HG02973 (cell line): ENCODE measurements around the gene ZNF14.
"Not testable (repeated sequence)": the region's sequence is repeated elsewhere in the genome, so short reads cannot be mapped to it uniquely, and the experiment has no call there.

ENCODE experiments used
- ATAC-seq: cut with Tn5 transposase; IDR thresholded peaks from one replicate; pipeline ENCODE4 v1.9.1; 2021; ENCODE audit warnings: moderate library complexity; ENCODE audit not compliant: unreplicated experiment

Gene ZNF14

GRCh38 chr19:19696386-19696785 lies 36.5 kb downstream of the ZNF14 start:
- ATAC-seq: no peak

GRCh38 chr19:19691683-19692082 lies 41.2 kb downstream of the ZNF14 start:
- no peak for ATAC-seq

GRCh38 chr19:19689023-19689422 lies 43.9 kb downstream of the ZNF14 start:
- not testable (repeated sequence) for ATAC-seq

GRCh38 chr19:19687090-19687489 lies 45.8 kb downstream of the ZNF14 start:
- no peak for ATAC-seq

GRCh38 chr19:19686580-19686979 lies 46.3 kb downstream of the ZNF14 start:
- ATAC-seq: no peak

GRCh38 chr19:19686119-19686518 lies 46.8 kb downstream of the ZNF14 start:
- not testable (repeated sequence) for ATAC-seq

- ATAC-seq: no peak
These were observed 53.5 kb downstream of the ZNF14 start for GRCh38 chr19:19679176-19680073.

- ATAC-seq: no peak
These were observed 55.3 kb downstream of the ZNF14 start for GRCh38 chr19:19677579-19677978.

GRCh38 chr19:19674315-19674714 lies 58.6 kb downstream of the ZNF14 start:
- no peak for ATAC-seq

GRCh38 chr19:19672816-19673215 lies 60.1 kb downstream of the ZNF14 start:
- ATAC-seq: no peak

- no peak for ATAC-seq
These were observed 62.8 kb downstream of the ZNF14 start for GRCh38 chr19:19670070-19670551.

- peak; percentile 71 for ATAC-seq
These were observed 64.5 kb downstream of the ZNF14 start, which contains the start of gene ZNF101 for GRCh38 chr19:19668230-19669012. TSS of gene ZNF101 (plus strand) at chr19:19668839. CDS start at chr19:19668964, 125 bp downstream.

GRCh38 chr19:19665420-19665948 lies 67.4 kb downstream of the ZNF14 start:
- not testable (repeated sequence) for ATAC-seq

GRCh38 chr19:19663256-19664120 lies 69.4 kb downstream of the ZNF14 start, which contains the start of gene ATP13A1:
TSS of gene ATP13A1 (minus strand) at chr19:19663676. CDS start at chr19:19663666, 10 bp downstream.
- ATAC-seq: peak; percentile 59

GRCh38 chr19:19662871-19663255 lies 70.0 kb downstream of the ZNF14 start:
- peak; percentile 4 for ATAC-seq

- ATAC-seq: no peak
These were observed 70.6 kb downstream of the ZNF14 start for GRCh38 chr19:19662344-19662743.

GRCh38 chr19:19661675-19662251 lies 71.1 kb downstream of the ZNF14 start:
- ATAC-seq: peak; percentile 30

GRCh38 chr19:19661141-19661674 lies 71.7 kb downstream of the ZNF14 start:
- ATAC-seq: no peak
